GM12892 (cell line): ENCODE results near the gene NYAP1.
"Not testable (repeated sequence)": the region's sequence is repeated elsewhere in the genome, so short reads cannot be mapped to it uniquely, and the experiment has no call there.

ENCODE experiments used
- POLR2A ChIP-seq: IDR thresholded peaks from 2 replicates; pipeline ENCODE4 v1.6.1; 2011; ENCODE audit warnings: low read depth, low read length, control low read depth
- POLR2AphosphoS5 ChIP-seq: IDR thresholded peaks from 2 replicates; pipeline ENCODE4 v1.6.1; 2011; ENCODE audit warnings: low read depth, low read length, control low read depth
- TAF1 ChIP-seq: IDR thresholded peaks from 2 replicates; pipeline ENCODE4 v1.6.1; 2011; ENCODE audit warnings: low read depth, mild to moderate bottlenecking, control low read depth, low read length, borderline replicate concordance

- TF ChIP-seq POLR2AphosphoS5, TAF1, POLR2A: not testable (repeated sequence)
Observed at GRCh38 chr7:100504031-100504430, 20.3 kb downstream of the NYAP1 start.
